ENCODE data around the gene NGEF. TPM values are rescaled to one million over a fixed set of nuclear protein-coding genes. Genes with fewer than 3 reads are reported as not detected.

The NGEF gene
- total RNA-seq, 1 experiment from 2014 or later = 71.3 TPM

DNA sequence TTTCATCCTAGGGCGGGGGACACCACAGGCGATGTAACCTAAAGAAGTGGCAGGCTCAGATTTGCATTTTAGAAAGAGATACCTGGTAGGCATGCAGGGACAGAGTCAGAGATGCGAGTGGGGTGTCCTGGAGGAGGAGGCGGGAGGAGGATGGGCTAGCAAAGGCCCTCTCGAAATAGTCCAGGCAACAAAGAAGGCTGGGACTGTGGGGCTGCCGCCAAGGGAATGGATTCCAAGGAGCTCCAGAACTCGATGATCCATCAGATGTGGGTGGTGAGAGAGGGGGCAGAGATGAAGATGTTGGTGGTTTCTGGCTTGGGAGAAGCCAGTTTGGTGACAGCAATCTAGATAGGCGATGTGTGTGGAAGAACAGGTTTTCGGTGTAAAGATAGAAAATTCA lies 34.6 kb upstream of the NGEF start:
- BruUV-seq (replicated peaks) = no TSS peak
- Histone ChIP-seq H3K4me1 (ENCODE audit: insufficient read depth, low read length) (peaks cover 47% of the 10 kb centered on the region), H4K20me1 (ENCODE audit: low read length) (no peaks in the 10 kb centered on the region), H2AFZ (ENCODE audit: low read length) (no peak overlapping the region), H3K4me3 (ENCODE audit: low read length) (no peak overlapping the region), H3F3A (ENCODE audit: low read length, unreplicated experiment) (peaks cover 4% of the 10 kb centered on the region), H3K79me2 (ENCODE audit: low read length) (no peaks in the 10 kb centered on the region), H3K36me3 (ENCODE audit: low read depth, low read length) (no peaks in the 10 kb centered on the region), H3K9me3 (ENCODE audit: low read length) (no peaks in the 10 kb centered on the region), H3K4me2 (ENCODE audit: low read length) (no peak overlapping the region), H3K27me3 (ENCODE audit: low read length) (no peaks in the 10 kb centered on the region), H3K27ac (ENCODE audit: low read length) (no peak overlapping the region), H3K9me2 (replicated peaks; ENCODE audit: low read length) (no peaks in the 10 kb centered on the region), H3K9ac (ENCODE audit: low read length) (no peak overlapping the region)
- POLR2A ChIA-PET (ENCODE audit: unreplicated experiment) = no interaction called here
- TF ChIP-seq, protein P1, sequence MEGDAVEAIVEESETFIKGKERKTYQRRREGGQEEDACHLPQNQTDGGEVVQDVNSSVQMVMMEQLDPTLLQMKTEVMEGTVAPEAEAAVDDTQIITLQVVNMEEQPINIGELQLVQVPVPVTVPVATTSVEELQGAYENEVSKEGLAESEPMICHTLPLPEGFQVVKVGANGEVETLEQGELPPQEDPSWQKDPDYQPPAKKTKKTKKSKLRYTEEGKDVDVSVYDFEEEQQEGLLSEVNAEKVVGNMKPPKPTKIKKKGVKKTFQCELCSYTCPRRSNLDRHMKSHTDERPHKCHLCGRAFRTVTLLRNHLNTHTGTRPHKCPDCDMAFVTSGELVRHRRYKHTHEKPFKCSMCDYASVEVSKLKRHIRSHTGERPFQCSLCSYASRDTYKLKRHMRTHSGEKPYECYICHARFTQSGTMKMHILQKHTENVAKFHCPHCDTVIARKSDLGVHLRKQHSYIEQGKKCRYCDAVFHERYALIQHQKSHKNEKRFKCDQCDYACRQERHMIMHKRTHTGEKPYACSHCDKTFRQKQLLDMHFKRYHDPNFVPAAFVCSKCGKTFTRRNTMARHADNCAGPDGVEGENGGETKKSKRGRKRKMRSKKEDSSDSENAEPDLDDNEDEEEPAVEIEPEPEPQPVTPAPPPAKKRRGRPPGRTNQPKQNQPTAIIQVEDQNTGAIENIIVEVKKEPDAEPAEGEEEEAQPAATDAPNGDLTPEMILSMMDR (conservative IDR thresholded peaks at IDR 0.05; ENCODE audit: low read depth, low read length) = no peak
- TF ChIP-seq EZH2 (IDR thresholded peaks at IDR 0.05; ENCODE audit: low read length, unreplicated experiment) (no peak), EZH2phosphoT487 (IDR thresholded peaks at IDR 0.05; ENCODE audit: borderline replicate concordance, low read length) (no peak)
- intact Hi-C loops (cut with micrococcal nuclease) = loop anchor here (2.0 kb wide), 2 partner anchors 59 to 67 kb away; no protein-coding TSS in a partner anchor
- CTCF ChIA-PET = no interaction called here
- DNase-seq (no peak), ATAC-seq (no peak)

DNA sequence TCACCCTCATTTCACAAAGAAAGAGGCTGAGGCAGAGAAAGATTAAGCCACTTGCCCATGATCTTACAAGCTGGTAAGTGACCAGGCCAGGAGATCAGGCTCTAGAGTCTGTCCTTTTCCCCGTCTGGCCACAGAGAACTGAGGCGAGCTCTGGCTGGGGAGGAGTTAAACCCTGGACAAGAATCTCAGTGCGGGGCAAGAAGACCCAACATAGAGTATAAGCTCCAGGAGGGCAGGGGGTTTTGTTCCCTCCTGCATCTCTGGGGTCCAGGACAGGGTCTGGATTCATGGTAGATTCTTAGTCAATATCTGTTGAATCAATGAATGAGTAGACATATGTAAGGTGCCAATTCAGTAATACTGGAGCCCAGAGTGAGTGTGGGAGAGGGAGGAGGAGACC lies 34.1 kb upstream of the NGEF start:
- no TSS peak for BruUV-seq (replicated peaks)
- ATAC-seq = no peak
- no peaks in the 10 kb centered on the region for H3K36me3 ChIP-seq (ENCODE audit: low read depth, low read length)
- no peak for DNase-seq
- POLR2A ChIA-PET (ENCODE audit: unreplicated experiment) = no interaction called here
- no peaks in the 10 kb centered on the region for H3K79me2 ChIP-seq (ENCODE audit: low read length)
- H3K4me1 ChIP-seq (ENCODE audit: insufficient read depth, low read length) = peaks cover 42% of the 10 kb centered on the region
- H3K4me2 ChIP-seq (ENCODE audit: low read length) = no peak overlapping the region
- TF ChIP-seq EZH2 (IDR thresholded peaks at IDR 0.05; ENCODE audit: low read length, unreplicated experiment) (no peak), EZH2phosphoT487 (IDR thresholded peaks at IDR 0.05; ENCODE audit: borderline replicate concordance, low read length) (no peak)
- TF ChIP-seq, protein P1 (conservative IDR thresholded peaks at IDR 0.05; ENCODE audit: low read depth, low read length) = no peak
- H3K9me3 ChIP-seq (ENCODE audit: low read length) = no peaks in the 10 kb centered on the region
- no peak overlapping the region for H2AFZ ChIP-seq (ENCODE audit: low read length)
- no peaks in the 10 kb centered on the region for H3K27me3 ChIP-seq (ENCODE audit: low read length)
- no peak overlapping the region for H3K27ac ChIP-seq (ENCODE audit: low read length)
- CTCF ChIA-PET = no interaction called here
- no peaks in the 10 kb centered on the region for H3K9me2 ChIP-seq (replicated peaks; ENCODE audit: low read length)
- intact Hi-C loops (cut with micrococcal nuclease) = no loop called here
- H4K20me1 ChIP-seq (ENCODE audit: low read length) = no peaks in the 10 kb centered on the region
- peaks cover 2% of the 10 kb centered on the region for H3F3A ChIP-seq (ENCODE audit: low read length, unreplicated experiment)
- no peak overlapping the region for H3K9ac ChIP-seq (ENCODE audit: low read length)
- H3K4me3 ChIP-seq (ENCODE audit: low read length) = no peak overlapping the region

DNA sequence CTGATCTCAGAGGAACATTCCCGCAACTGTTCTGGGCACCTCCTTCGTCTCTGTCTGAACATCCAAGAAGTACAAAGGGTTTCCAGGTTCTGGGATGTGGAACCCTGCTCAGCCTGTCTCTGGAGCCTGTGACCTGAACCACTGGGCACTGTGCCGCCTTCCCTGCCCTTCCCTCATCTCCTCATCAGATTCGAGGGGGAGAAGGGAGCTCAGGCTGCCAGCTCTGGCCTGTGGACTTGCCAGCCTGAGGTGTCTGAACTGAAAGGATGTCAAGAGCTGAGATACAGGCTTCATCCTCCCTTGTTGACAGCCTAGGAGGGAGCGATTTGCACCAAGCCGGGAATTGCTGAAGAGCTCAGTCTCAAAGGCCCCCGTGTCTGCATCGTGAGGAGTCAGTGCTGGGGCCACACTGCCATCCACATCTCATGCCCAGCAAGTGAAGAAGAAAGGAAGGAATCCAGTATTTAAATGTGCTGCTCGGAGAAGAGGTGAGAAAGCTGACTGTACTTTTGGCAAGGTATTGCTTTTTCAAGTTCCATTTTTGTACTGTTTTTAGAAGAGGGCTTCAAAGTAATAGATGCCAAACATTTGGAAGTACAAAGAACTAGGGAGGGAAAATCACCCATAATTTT lies 32.0 kb upstream of the NGEF start:
- H3K27ac ChIP-seq (ENCODE audit: low read length) = no peak overlapping the region
- H3K9ac ChIP-seq (ENCODE audit: low read length) = no peak overlapping the region
- POLR2A ChIA-PET (ENCODE audit: unreplicated experiment) = no interaction called here
- no peaks in the 10 kb centered on the region for H3K9me2 ChIP-seq (replicated peaks; ENCODE audit: low read length)
- no peak for ATAC-seq
- H3K4me1 ChIP-seq (ENCODE audit: insufficient read depth, low read length) = peaks cover 21% of the 10 kb centered on the region
- TF ChIP-seq EZH2phosphoT487 (IDR thresholded peaks at IDR 0.05; ENCODE audit: borderline replicate concordance, low read length) (no peak), EZH2 (IDR thresholded peaks at IDR 0.05; ENCODE audit: low read length, unreplicated experiment) (no peak)
- TF ChIP-seq, protein P1 (conservative IDR thresholded peaks at IDR 0.05; ENCODE audit: low read depth, low read length) = no peak
- H3K4me2 ChIP-seq (ENCODE audit: low read length) = no peak overlapping the region
- no peak overlapping the region for H2AFZ ChIP-seq (ENCODE audit: low read length)
- no TSS peak for BruUV-seq (replicated peaks)
- no peaks in the 10 kb centered on the region for H3K9me3 ChIP-seq (ENCODE audit: low read length)
- CTCF ChIA-PET = no interaction called here
- H4K20me1 ChIP-seq (ENCODE audit: low read length) = no peaks in the 10 kb centered on the region
- H3K4me3 ChIP-seq (ENCODE audit: low read length) = no peak overlapping the region
- H3K36me3 ChIP-seq (ENCODE audit: low read depth, low read length) = no peaks in the 10 kb centered on the region
- intact Hi-C loops (cut with micrococcal nuclease) = no loop called here
- no peaks in the 10 kb centered on the region for H3K79me2 ChIP-seq (ENCODE audit: low read length)
- no peaks in the 10 kb centered on the region for H3K27me3 ChIP-seq (ENCODE audit: low read length)
- DNase-seq = no peak
- H3F3A ChIP-seq (ENCODE audit: low read length, unreplicated experiment) = no peaks in the 10 kb centered on the region
